ENCODE measurements around the gene LTB.

LTB gene

GRCh38 chr6:31547727-31548543, 34.3 kb downstream of the LTB start:
- TF ChIP-seq, protein P1, sequence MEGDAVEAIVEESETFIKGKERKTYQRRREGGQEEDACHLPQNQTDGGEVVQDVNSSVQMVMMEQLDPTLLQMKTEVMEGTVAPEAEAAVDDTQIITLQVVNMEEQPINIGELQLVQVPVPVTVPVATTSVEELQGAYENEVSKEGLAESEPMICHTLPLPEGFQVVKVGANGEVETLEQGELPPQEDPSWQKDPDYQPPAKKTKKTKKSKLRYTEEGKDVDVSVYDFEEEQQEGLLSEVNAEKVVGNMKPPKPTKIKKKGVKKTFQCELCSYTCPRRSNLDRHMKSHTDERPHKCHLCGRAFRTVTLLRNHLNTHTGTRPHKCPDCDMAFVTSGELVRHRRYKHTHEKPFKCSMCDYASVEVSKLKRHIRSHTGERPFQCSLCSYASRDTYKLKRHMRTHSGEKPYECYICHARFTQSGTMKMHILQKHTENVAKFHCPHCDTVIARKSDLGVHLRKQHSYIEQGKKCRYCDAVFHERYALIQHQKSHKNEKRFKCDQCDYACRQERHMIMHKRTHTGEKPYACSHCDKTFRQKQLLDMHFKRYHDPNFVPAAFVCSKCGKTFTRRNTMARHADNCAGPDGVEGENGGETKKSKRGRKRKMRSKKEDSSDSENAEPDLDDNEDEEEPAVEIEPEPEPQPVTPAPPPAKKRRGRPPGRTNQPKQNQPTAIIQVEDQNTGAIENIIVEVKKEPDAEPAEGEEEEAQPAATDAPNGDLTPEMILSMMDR (conservative IDR thresholded peaks at IDR 0.05; ENCODE audit: control insufficient read depth, insufficient read depth, low read depth, low read length), result no peak
- peak overlapping the region; percentile 41 for H3K4me3 ChIP-seq (ENCODE audit: control insufficient read depth, low read depth, low read length)
- DNase-seq (ENCODE audit: low read depth), result no peak

DNA sequence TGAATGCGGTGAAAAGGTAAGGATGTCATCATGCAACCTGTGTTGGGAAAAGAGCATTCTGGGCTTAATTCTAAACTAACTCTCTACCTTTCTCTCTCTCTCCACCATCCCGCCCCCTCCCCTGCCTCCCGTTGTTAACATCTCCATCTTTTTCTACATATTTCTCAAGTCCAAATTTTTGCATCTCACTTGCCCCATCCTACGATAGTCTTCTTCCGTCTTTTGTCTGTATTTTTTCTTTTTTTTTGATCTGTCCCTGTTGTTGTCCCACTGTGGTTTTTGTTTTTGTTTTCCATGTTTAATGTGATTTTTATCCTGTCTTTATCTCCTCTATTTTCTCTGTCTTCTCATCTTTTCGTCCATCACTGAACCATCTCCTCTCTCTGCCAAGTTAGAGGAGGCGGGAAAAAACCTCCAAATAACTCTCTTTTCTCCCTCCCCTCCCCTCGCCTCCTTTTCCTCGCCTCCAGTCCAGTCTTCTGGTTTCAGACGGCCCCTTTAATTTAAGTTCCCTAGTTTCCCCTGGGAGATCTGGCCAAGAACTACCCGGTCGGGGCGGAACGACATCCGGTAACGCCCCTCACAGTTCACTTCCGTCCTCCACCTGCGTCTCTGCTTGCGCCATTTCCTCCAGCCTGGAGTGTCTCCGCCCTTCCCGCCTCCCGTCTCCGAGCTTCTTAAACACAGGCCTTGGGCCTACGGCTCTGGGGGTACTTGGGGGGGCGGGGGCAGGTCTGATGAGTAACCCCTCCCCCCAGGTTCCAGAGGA, 35.1 kb downstream of the LTB start, which contains the start of gene NFKBIL1:
Gene NFKBIL1, plus strand, starts transcription at position 651 of the 769 bp plus-strand sequence. Its CDS starts 87 bp downstream, at position 738.
- H3K4me3 ChIP-seq (ENCODE audit: control insufficient read depth, low read depth, low read length), result peak within 1 kb of the TSS; percentile 41

DNA sequence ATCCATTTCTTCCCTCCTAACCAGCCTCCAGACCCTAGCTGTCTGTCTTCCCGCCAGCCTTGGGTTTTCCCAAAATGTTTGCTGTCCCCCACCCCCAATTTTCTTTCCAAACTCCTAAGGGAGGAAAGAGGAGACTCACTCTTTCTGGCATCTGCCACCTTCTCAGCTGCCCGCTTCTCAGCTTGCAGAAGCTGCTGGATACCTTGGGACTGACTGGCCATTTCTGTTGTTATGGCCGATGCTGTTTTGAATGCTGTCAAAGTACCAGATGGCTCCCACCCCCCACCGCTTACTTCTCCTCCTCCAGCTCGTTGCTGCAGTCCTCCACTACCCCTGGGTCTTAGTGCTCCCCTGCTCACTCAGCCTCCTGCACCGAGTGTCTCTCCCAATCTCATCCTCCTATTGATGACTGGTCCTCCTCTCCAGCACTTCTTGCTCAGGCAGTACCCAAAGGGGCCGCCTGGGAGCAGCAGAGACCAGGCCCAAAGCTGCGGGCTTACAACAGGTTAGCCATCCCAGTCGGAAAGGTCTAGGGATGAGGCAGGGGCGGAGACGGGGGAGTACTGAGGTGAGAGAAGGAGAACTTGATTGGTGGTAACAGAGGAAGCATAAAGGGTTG, 35.8 kb downstream of the LTB start, which contains the start of gene ATP6V1G2:
Gene ATP6V1G2, minus strand, starts transcription at position 270 of the 619 bp plus-strand sequence. Its CDS starts 49 bp downstream, at position 221.
- peak; percentile 91 for DNase-seq (ENCODE audit: low read depth)
- TF ChIP-seq, protein P1 (conservative IDR thresholded peaks at IDR 0.05; ENCODE audit: control insufficient read depth, insufficient read depth, low read depth, low read length), result peak; percentile 99

More for the DNA sequence above, 35.1 kb downstream of the LTB start, which contains the start of gene NFKBIL1:
- TF ChIP-seq, protein P1 (conservative IDR thresholded peaks at IDR 0.05; ENCODE audit: control insufficient read depth, insufficient read depth, low read depth, low read length), result no peak
- DNase-seq (ENCODE audit: low read depth), result peak; percentile 98

DNA sequence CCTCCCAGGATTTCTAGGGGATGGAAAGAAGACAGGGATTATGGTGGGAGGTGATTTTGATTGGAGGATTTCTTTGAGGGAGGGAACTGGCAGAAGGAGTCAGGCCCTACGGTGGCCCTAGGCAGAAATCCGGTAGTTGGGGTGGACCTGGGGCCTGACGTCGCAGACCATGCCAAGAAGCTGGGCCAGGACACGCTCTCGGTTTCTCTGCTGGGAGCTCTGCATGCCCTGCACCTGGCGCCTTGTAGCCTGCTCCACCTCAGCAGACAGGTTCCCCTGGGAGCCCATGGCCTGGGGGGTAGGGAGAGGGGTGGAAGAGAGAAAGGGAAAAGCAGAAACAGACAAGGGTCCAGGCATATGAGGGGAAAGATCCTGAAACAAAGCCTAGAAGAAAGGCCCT, 36.9 kb downstream of the LTB start:
- DNase-seq (ENCODE audit: low read depth), result no peak
- H3K4me3 ChIP-seq (ENCODE audit: control insufficient read depth, low read depth, low read length), result no peak overlapping the region
- TF ChIP-seq, protein P1 (conservative IDR thresholded peaks at IDR 0.05; ENCODE audit: control insufficient read depth, insufficient read depth, low read depth, low read length), result no peak

More for the DNA sequence above, 35.8 kb downstream of the LTB start, which contains the start of gene ATP6V1G2:
- peak within 1 kb of the TSS; percentile 41 for H3K4me3 ChIP-seq (ENCODE audit: control insufficient read depth, low read depth, low read length)

DNA sequence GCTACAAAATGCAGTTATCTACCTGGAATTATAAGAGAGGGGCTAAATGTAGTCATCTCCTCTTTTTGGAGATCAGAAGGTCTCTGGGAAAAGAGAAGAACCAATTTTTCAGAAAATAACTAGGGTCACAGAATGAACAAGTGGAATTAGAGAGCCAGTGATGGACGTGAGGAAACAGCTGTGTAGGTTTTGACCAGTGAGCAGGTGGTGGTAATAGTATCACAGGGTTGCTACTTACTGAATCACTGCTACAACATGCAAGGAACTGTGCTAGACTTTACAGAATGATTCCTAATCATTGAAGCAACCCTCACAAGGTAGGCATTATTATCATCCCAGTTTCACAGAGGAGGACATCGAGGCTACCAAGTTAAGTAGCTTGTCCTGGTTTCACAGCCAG, 37.5 kb downstream of the LTB start:
- no peak overlapping the region for H3K4me3 ChIP-seq (ENCODE audit: control insufficient read depth, low read depth, low read length)
- TF ChIP-seq, protein P1 (conservative IDR thresholded peaks at IDR 0.05; ENCODE audit: control insufficient read depth, insufficient read depth, low read depth, low read length), result no peak
- no peak for DNase-seq (ENCODE audit: low read depth)

GRCh38 chr6:31543639-31544038, 38.6 kb downstream of the LTB start:
- no peak overlapping the region for H3K4me3 ChIP-seq (ENCODE audit: control insufficient read depth, low read depth, low read length)
- DNase-seq (ENCODE audit: low read depth), result no peak
- TF ChIP-seq, protein P1 (conservative IDR thresholded peaks at IDR 0.05; ENCODE audit: control insufficient read depth, insufficient read depth, low read depth, low read length), result no peak
